Adrenal gland (tissue), 12 donors: Measurements from ENCODE around the gene CA4. TPM values are rescaled to one million over a fixed set of nuclear protein-coding genes. Genes with fewer than 3 reads are reported as not detected.
"Not testable (repeated sequence)": the region's sequence is repeated elsewhere in the genome, so short reads cannot be mapped to it uniquely, and the experiment has no call there.

Experiments
- DNase-seq, 7 donors: peaks; one replicate each; pipeline ENCODE4 v3.0.0-alpha.2; 2019 to 2020
- H3K27ac ChIP-seq, 5 donors: fragments of 200-600 bp; sonication (generic) in 4 of 5; 1 replicate in 3 of 5; 2 replicates in 2 of 5; pipeline versions ENCODE4 v1.5.1 to v1.8.0; 2016 to 2020; ENCODE audit warnings: mild to moderate bottlenecking in 1 of 5
- H3K27me3 ChIP-seq: fragments of 200-600 bp; 2 replicates; pipeline ENCODE4 v1.8.0; 2021
- H3K36me3 ChIP-seq, 2 donors: fragments of 200-600 bp; replicated peaks in 1 of 2; 1 replicate in 1 of 2; 2 replicates in 1 of 2; pipeline versions ENCODE4 v1.5.1 to v1.8.0; 2018 to 2022
- H3K4me1 ChIP-seq, 2 donors: fragments of 200-600 bp; replicated peaks in 1 of 2; 1 replicate in 1 of 2; 2 replicates in 1 of 2; pipeline versions ENCODE4 v1.5.1 to v1.8.0; 2018 to 2021
- H3K4me3 ChIP-seq, 4 donors: fragments of 200-600 bp; sonication (generic) in 3 of 4; one replicate each; pipeline ENCODE4 v1.5.1; 2016 to 2018
- H3K9me3 ChIP-seq, 3 donors: fragments of 200-600 bp; sonication (generic) in 1 of 3; replicated peaks in 1 of 3; 1 replicate in 2 of 3; 2 replicates in 1 of 3; pipeline versions ENCODE4 v1.5.1 to v1.8.0; 2016 to 2021
- WGBS, 4 donors: extraction: QIAGEN DNeasy Blood & Tissue Kit in 2 of 4; methylation state at CpG; one replicate each; pipeline versions ENCODE4 v1.1.5 to v1.1.7; 2013 to 2017; 5-methylcytosine and 5-hydroxymethylcytosine counted together
- intact Hi-C, 2 donors: fragments of 100-400 bp; cut with DNase I; formaldehyde crosslinking; loops; one replicate each; pipeline versions ENCODE4 v1.14.1 to v1.15.0; 2022 to 2023
- polyA plus RNA-seq, 3 donors: library from polyadenylated mRNA; stranded (reverse); fragments of 200-250 nt in 2 of 3; fragments of 350-450 nt in 1 of 3; fragmentation: Illumina TruSeq in 1 of 3; extraction: RNeasy Lipid Tissue Mini Kit (QIAGEN cat#74804) in 1 of 3; gene quantifications; one replicate each; pipeline ENCODE4 v1.2.3, GENCODE V29; 2013 to 2014
- total RNA-seq, 9 donors: library from RNA; depleted of rRNA in 4 of 9; stranded (reverse); fragments of >200 nt in 4 of 9; fragments of 120-200 nt in 1 of 9; fragmentation: NEBNext Ultra II Directional in 1 of 9; extraction: Animal tissue kit (Norgen Biotek cat#: 25700) in 1 of 9; gene quantifications; one replicate each; pipeline versions ENCODE4 v1.1.0 to v1.2.4, GENCODE V29; 2013 to 2023
- TF ChIP-seq, protein P1 (sequence below), 6 experiments: fragments of 450-650 bp in 4 of 6; fragments of 200-600 bp in 2 of 6; sonication (generic) in 1 of 6; IDR thresholded peaks; 1 replicate in 5 of 6; 2 replicates in 1 of 6; pipeline versions ENCODE4 v1.5.1 to v1.8.0; 2016 to 2021; ENCODE audit warnings: antibody characterized with exemption in 6 of 6, mild to moderate bottlenecking in 2 of 6, moderate library complexity in 1 of 6
- donor health status: healthy with polysubstance abuse.
- donor health status: Bipolar disorder and iron deficiency.
- donor health status: DM: yes; HTN: yes; CAD: no.
- donor health status: DM: no; HTN: no; CAD: no.
- donor health status: DM: no; HTN: no; CAD: no.
- donor health status: DM: yes; HTN: yes; CAD: no.

CA4 gene
- total and polyA plus RNA-seq, 12 donors = 0.42 to 15.3 (median 1.2) TPM

DNA sequence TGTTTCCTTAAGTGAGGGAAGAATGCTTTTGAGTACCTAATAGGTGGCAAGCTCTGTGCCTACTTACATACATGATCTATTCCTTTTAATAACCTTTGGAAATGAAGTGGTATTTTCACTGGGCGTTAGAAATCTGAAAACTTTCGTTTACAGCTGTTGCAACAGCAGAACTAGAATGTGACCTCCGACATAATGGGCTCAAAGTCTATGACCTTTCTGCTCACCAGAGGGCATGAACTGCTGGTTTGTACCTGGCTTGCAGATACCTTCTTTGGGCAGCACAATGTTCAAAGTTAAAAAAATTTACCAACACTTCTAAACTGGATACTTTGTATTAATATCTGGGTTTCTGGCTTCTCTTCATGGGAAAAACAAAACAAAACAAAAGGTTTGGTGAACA is 24.3 kb downstream of the CA4 start:
- TF ChIP-seq, protein P1, sequence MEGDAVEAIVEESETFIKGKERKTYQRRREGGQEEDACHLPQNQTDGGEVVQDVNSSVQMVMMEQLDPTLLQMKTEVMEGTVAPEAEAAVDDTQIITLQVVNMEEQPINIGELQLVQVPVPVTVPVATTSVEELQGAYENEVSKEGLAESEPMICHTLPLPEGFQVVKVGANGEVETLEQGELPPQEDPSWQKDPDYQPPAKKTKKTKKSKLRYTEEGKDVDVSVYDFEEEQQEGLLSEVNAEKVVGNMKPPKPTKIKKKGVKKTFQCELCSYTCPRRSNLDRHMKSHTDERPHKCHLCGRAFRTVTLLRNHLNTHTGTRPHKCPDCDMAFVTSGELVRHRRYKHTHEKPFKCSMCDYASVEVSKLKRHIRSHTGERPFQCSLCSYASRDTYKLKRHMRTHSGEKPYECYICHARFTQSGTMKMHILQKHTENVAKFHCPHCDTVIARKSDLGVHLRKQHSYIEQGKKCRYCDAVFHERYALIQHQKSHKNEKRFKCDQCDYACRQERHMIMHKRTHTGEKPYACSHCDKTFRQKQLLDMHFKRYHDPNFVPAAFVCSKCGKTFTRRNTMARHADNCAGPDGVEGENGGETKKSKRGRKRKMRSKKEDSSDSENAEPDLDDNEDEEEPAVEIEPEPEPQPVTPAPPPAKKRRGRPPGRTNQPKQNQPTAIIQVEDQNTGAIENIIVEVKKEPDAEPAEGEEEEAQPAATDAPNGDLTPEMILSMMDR (IDR thresholded peaks at IDR 0.05) = no peak
- WGBS, 4 donors = 57 to 77% (median 72%) methylated on average over 3 of the region's 3 CpGs

DNA sequence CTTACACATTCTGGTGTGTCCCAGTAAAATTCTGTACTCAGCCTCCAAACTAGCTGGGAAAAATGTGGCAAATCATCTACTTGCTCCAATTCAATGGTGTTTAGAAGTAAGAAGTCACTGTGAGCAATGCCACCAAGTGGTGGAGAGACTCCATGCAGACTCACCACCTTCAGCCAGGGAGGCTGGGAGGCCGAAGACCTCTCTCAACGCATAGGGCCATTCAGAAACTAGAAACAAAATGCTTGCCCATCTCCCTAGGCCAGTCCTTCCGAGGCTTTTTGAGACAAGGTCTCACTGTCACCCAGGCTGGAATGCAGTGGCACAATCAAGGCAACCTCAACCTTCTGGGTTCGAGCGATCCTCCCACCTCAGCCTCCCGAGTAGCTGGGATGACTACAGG is 25.0 kb downstream of the CA4 start:
- DNase-seq, intact Hi-C loops, H3K27ac ChIP-seq, H3K4me3 ChIP-seq, H3K9me3 ChIP-seq, H3K27me3 ChIP-seq: not testable (repeated sequence)
- WGBS, 4 donors = 92 to 97% (median 95%) methylated on average over 6 of the region's 6 CpGs
- peaks cover 0 to 14% of the 10 kb centered on the region in 2 donors for H3K36me3 ChIP-seq
- H3K4me1 ChIP-seq = peaks cover 0 to 15% of the 10 kb centered on the region in 2 donors
- TF ChIP-seq, protein P1 (IDR thresholded peaks at IDR 0.05) = peak in 3 of 6 experiments; percentile 19 to 32 (median 21)

More for the DNA sequence above, 24.3 kb downstream of the CA4 start:
- intact Hi-C loops = no loop called here
- DNase-seq = no peak
- H3K36me3 ChIP-seq = peaks cover 0 to 11% of the 10 kb centered on the region in 2 donors
- no peaks in the 10 kb centered on the region for H3K27me3 ChIP-seq
- H3K9me3 ChIP-seq = no peaks in the 10 kb centered on the region
- H3K4me1 ChIP-seq = peaks cover 0 to 15% of the 10 kb centered on the region in 2 donors
- no peak overlapping the region for H3K27ac ChIP-seq
- no peak overlapping the region for H3K4me3 ChIP-seq

DNA sequence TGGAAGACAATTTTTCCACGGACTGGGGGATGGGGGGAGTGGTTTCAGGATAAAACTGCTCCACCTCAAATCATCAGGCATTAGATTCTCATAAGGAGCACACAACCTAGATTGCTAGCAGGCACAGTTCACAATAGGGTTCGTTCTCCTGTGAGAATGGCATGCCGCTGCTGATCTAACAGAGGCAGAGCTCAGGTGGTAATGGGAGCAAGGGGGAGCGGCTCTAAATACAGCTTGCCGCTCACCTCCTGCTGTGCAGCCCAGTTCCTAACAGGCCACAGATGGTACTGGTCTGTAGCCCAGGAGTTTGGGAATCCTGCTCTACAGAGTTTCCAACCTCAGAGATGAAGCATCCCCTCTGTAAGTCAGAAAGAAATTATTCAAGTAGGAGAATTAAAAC is 27.0 kb downstream of the CA4 start:
- H3K27ac ChIP-seq, H3K4me1 ChIP-seq, intact Hi-C loops, H3K4me3 ChIP-seq, H3K9me3 ChIP-seq, H3K27me3 ChIP-seq: not testable (repeated sequence)
- H3K36me3 ChIP-seq = peaks cover 0 to 26% of the 10 kb centered on the region in 2 donors
- DNase-seq = peak in 1 of 7 donors; percentile 15
- WGBS, 4 donors = 88 to 96% (median 95%) methylated on average over 5 of the region's 5 CpGs

DNA sequence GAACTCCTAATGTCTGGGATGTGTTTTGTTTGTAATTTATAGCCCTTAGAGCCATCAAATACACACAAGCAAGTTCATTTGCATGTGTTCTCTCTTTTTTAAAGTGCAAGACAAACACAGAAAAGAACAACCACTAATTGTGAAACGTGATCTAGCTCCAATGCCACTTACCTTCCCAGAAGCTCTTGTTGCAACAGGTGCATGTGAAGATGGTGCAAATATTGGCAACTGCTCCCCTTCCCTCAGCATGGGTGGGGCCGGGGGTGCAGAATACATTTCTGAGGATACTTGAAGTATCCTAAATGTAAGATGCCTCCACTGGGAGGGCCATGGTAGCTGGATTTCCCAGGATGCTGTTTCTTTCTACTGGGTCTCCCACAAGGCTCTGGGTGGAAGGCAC is 28.4 kb downstream of the CA4 start:
- H3K27me3 ChIP-seq, H3K4me3 ChIP-seq, DNase-seq, H3K27ac ChIP-seq, intact Hi-C loops, H3K4me1 ChIP-seq, H3K9me3 ChIP-seq: not testable (repeated sequence)
- 94 to 100% (median 95%) methylated on average over 2 of the region's 2 CpGs for WGBS, 4 donors
- peaks cover 0 to 38% of the 10 kb centered on the region in 2 donors for H3K36me3 ChIP-seq

DNA sequence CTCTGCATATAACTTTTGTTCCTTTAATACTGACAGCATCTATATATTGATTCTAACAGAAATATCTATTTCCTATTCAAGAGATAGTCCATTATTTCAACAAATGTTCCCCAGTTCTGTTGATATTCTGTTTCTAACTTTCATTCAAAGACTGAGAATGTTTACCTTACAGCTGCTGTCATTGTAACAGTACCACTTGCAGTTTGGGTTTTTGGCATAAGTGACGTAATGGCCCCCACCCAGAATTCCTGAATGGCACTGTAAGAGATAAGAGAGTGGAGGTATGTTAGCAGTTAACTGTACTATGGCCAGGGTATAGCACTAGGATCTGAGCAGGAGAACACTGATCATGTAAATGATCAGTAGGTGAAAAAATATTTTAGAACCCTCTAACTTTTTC is 30.6 kb downstream of the CA4 start:
- H3K27ac ChIP-seq, H3K4me1 ChIP-seq, H3K27me3 ChIP-seq, intact Hi-C loops, H3K4me3 ChIP-seq, H3K9me3 ChIP-seq, DNase-seq: not testable (repeated sequence)
- 88 to 97% (median 89%) methylated on average over 1 of the region's 1 CpG for WGBS, 4 donors
- peaks cover 0 to 58% of the 10 kb centered on the region in 2 donors for H3K36me3 ChIP-seq

DNA sequence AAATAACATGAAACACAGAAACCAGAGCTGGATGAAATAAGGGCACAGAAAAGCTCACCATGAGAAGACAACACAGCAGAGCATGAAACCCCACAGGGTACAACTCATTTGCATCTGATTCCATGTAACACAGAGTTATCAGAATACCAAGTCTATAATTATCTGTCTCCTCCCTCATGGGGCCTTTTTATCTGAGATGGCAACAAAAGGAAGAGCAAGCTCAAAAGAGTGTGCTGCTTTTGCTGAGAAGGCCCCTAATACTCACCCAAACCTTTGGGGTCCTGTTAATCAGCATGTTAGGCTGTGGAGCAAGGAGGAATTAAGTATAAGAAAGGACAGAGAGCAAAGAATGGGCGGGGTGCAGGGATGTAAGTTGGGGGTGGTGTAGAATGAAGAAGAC is 36.6 kb downstream of the CA4 start:
- H3K4me3 ChIP-seq, H3K27me3 ChIP-seq, H3K9me3 ChIP-seq, intact Hi-C loops, H3K4me1 ChIP-seq, DNase-seq: not testable (repeated sequence)
- Histone ChIP-seq H3K36me3 (peaks cover 0 to 57% of the 10 kb centered on the region in 2 donors), H3K27ac (peak overlapping the region in 1 of 5 donors; percentile 34)
- WGBS, 4 donors = 88 to 100% (median 95%) methylated on average over 1 of the region's 1 CpG

DNA sequence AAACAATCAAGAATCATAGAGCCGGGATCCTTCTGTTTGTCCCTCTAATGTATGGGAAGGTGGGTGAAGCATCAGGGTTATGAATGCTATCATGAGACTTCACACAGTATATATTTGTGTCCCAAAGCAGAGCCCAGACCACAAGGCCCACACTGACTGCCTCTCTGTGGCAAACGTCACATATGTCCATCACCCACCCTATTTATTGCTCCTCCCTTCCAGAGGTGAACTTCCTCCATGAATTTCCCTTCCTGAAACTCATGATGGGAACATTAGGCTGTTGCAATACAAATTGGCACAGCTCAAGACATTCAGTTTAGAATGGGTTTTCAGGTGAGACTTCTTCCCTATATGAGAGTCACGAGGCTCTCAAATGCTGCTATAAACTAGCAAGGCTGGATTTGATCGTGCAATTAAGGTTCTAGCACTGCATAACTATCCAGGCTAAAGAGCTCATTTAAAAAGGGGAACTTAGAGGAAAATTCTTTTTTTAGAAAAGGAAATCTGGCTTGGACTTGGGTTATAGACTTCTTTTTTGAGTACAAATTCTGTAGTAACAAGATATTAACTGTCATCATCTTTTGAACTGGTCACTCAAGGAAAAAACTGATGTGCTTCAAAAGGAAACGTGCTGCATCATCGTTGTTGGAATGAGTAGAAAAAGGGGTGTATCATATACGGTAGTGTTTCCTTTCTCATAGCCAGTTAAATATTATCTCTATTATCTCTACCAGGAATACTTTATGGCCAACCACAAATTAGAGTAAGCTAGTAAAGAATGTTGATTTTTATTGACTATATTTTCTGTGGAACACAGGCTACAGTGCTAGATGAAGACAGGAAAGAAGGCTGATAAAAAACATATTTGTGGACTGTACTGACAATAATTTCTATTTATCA is 37.3 kb downstream of the CA4 start:
- Histone ChIP-seq H3K27ac (peak overlapping the region in 3 of 5 donors; percentile 23 to 42 (median 34)), H3K36me3 (peaks cover 0 to 57% of the 10 kb centered on the region in 2 donors)
- peak in 1 of 7 donors; percentile 23 for DNase-seq
- 72 to 78% (median 76%) methylated on average over 7 of the region's 7 CpGs for WGBS, 4 donors
- H3K27me3 ChIP-seq, H3K9me3 ChIP-seq, intact Hi-C loops, H3K4me1 ChIP-seq, H3K4me3 ChIP-seq: not testable (repeated sequence)
